Pons (tissue), 1 donor: ENCODE data around the gene EIF4G3.
"Not testable (repeated sequence)": the region's sequence is repeated elsewhere in the genome, so short reads cannot be mapped to it uniquely, and the experiment has no call there.

Experiments
- DNase-seq: peaks from one replicate; pipeline ENCODE4 v3.0.0-alpha.2; 2016; ENCODE audit warnings: low spot score

Gene EIF4G3, protein sequence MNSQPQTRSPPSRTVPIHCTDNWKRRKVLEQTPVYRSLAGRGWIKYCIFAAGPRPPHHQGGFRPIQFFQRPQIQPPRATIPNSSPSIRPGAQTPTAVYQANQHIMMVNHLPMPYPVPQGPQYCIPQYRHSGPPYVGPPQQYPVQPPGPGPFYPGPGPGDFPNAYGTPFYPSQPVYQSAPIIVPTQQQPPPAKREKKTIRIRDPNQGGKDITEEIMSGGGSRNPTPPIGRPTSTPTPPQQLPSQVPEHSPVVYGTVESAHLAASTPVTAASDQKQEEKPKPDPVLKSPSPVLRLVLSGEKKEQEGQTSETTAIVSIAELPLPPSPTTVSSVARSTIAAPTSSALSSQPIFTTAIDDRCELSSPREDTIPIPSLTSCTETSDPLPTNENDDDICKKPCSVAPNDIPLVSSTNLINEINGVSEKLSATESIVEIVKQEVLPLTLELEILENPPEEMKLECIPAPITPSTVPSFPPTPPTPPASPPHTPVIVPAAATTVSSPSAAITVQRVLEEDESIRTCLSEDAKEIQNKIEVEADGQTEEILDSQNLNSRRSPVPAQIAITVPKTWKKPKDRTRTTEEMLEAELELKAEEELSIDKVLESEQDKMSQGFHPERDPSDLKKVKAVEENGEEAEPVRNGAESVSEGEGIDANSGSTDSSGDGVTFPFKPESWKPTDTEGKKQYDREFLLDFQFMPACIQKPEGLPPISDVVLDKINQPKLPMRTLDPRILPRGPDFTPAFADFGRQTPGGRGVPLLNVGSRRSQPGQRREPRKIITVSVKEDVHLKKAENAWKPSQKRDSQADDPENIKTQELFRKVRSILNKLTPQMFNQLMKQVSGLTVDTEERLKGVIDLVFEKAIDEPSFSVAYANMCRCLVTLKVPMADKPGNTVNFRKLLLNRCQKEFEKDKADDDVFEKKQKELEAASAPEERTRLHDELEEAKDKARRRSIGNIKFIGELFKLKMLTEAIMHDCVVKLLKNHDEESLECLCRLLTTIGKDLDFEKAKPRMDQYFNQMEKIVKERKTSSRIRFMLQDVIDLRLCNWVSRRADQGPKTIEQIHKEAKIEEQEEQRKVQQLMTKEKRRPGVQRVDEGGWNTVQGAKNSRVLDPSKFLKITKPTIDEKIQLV (N-terminal part only)

DNA sequence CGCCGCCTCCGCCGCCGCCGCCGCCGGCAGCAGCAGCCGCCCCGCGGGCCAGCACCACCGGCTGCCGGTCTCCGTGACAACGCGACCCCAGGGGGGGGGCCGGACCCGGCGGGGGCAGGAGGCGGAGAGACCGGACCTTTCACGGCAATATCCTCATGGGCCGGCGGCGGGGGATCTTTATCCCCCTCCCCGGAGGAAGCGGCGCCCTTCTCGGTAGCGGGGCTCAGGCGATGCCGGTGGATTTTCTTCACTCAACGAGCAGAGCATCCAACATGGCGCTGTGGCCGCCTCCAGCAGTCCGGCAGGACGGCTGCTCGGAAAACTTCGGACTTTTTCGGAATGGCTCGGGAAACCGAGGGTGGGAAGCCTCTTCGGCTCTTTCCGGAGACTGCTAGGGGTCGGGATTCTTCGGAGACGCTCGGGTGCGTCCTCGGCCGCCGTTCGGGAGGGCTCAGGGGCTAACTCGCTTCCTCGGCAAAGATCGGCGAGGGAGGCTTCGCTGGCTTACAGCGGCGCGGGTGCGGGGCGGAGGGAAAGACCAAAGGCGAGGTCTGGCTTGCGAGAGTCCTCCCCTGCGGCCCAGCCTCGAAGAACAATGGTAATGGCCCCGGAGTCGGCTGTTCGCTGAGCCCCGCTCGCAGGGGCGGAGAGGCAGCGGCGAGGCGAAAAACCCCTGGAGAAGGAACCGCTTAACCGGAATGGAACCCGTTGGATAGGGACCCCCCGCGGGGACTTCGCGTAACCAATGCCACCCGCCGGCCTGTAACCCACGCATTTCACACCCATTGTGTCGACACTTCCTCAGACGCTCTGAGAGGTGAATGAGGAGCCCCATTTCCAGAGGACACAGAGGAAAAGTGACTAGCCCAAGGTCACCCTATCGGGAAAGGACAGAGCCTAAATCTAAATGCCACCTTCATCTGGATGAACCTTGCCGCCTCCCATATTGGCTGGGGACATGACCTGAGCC is at the start of gene EIF4G3:
Gene EIF4G3 (minus strand): TSS at position 312 of the 970 bp plus-strand sequence. CDS start 174,155 bp downstream, outside the sequence.
- peak; percentile 98 for DNase-seq

DNA sequence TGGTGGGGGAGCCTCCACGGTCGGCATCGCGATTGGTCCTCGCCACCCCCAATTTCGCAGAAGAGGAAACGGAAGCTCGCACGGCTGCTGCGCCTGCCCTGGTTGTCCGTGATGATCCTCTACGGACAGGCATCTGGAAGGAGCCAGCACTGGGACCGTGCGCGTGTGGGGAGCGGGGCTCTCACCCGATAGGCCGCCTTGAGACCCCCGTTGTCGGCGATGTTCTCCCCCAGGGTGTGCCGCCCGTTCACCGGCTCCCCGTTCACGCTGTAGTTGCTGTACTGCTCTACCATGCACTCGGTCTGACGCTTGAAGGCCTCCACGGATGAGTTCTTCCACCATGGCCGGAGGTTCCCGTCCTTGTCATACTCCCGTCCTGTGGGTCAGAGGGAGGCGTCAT is 48.4 kb upstream of the EIF4G3 start:
- no peak for DNase-seq

DNA sequence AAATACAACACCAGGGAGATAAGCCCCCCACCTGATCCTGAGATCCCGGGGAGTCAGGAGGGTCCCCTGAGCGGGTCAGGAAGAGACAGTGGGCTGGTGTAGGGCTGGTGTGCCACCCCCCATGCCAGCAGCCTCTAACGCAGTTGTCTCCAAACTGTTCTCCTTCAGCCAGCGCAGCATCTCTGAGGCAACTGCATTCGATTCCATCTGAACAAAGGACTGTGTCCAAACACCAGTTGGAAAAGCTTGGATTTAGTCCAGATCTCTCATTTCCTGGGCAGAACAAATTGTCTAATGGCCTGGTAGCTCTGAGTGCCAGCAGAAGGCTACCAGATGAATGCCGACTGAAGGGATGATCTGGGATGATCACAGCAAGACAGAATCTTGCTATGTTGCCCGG is 44.1 kb upstream of the EIF4G3 start:
- peak; percentile 85 for DNase-seq

DNA sequence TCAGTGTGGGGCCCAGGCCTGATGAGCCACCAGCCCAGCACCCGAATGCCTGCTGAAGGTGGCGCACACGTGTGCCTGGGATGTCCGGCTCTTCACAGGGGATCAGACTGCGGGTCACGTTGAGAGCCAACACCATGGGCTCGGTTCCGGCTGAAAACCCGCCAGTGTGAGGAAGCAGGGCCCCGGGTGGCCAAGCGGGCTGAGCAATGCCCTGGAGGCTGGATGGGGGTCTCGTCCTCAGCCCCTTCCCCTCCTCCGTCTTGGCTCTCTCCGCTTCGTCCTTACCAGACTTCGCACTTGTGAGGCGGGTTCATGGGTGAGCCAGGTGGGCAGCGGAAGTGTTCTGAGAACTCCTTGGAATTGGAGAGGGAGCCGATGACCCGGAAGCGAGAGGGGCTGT is 43.0 kb upstream of the EIF4G3 start:
- DNase-seq = no peak

DNA sequence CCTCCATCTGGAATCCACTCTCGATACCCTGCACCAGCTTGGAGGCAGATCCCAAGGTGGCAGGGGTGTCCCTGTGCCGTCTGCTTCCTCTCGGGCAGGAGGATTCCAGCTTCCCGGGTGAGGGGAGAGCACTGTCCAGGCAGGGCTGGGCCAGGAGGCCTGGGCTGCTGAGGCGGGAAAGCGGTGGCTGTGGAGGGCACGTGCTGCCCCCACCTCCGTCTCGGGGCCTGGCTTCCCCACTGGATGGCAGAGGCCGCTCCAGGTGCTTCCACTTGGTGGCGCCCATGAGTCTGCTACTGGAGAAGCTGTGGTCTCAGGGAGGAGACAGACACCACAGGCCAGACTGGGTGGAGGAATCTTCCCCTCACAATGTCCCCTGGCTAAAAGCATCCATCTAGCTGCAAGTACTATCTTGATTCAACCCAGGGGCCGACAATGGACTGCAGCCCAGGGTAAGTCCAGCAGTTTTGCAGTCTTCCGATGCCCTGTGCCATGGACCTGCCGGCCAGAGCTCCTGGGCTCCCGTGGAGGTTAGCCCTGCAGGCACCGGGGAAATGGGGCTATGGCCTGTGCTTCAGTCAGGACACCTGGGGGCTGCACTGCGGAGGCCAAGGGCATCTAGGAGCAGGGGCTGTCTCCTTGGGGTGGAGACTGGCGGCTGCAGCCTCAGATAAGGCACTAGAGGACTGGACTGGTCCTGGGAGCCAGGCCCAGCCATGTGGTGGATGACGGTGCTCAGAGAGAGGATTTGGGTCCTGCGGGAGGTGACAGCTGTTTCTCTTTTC is 41.3 kb upstream of the EIF4G3 start:
- no peak for DNase-seq

DNA sequence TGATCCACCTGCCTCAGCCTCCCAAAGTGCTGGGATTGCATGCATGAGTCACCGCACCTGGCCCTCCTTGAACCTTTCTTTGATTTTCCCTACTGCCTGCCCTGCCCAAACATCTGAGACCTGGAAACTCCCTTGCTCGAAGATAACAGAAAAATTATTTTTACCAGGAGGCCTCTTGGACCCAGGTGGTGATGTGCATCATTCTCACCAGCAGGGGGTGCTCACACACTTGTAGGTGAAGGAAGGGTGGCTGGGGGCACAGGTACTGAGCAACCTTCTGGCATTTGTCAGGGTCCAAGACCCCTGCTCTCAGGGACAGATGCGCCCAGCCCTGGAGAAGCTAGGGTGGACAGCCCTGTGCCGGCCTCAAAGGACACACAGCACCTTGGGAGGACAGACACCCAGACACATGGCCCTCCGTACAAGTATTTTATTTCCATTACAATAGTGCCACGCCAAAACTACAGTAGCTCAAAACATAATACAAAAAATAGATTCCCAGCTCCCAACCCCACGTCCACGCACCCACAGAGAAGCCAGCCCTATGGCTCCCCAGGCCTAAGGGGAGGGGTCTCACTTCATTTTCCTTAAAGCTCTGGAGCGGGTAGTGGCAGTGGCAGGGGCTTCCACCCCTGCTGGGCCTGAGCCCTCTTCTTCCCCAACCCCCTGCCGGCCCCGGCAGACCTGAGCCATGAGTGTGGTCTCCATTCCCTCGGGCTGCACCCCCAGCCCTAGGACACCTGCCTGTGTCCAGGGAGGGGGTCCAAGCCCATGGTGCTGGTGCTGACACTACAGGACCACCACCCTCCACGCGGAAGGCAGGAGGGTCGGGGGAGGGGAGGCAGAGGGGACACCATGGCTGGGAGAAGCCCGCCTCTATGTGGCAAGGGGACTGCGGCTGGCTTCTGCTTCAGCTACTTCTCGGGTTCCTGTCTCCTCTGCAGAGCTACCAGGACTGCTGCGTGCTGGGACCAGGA is 40.4 kb upstream of the EIF4G3 start:
- peak; percentile 15 for DNase-seq

DNA sequence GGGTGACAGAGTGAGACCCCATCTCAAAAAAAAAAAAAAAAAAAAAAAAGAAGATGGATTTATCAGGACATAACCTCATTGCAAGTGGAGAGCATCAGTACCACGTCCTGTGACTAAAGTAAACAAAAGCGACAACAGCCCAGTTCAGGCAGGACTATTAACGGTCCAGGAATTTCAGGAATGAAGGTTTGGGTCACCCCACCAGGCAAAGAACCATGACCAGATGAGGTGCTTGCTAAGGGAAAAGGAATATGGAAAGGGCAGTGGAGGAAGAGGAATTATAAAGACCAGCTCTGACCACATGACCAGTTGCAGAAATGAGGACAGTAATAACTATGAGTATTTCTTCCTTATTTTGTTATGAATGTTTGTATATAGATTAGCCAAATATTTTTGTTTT is 35.4 kb upstream of the EIF4G3 start:
- DNase-seq = no peak

DNA sequence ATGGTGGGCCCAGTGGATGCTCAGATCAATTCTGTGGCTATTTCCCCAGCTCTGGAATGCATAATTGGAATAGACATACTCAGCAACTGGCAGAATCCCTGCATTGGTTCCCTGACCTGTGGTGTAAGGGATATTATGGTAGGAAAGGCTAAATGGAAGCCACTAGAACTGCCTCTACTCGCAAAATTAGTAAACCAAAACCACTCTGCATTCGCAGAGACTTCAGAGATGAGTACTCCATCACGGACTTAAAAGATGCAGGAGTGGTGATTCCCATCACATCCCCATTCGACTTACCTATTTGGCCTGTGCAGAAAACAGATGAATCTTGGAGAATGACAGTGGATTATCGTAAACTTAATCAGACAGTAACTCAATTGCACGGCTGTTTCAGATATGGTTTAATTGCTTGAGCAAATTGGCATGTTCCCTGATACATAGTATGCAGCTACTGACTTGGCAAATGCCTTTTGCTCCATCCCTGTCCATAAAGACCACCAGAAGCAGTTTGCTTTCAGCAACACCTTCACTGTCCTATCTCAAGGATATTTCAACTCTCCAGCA is 31.5 kb upstream of the EIF4G3 start:
- not testable (repeated sequence) for DNase-seq

DNA sequence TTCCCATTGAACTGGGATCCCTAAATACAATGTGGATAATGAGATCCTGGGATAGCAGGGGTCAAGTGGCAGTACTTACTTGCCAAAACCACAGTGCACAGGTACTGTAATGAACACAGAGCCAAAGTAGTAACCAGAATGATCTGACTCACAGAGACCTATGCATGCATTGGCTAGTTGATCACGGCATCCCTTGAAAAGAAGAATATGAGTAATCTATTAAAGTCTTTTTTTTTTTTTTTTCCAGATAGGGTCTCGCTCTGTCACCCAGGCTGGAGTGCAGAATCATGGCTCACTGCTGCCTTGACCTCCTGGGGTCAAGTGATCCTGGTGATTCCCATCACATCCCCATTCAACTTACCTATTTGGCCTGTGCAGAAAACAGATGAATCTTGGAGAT is 29.4 kb upstream of the EIF4G3 start:
- no peak for DNase-seq

DNA sequence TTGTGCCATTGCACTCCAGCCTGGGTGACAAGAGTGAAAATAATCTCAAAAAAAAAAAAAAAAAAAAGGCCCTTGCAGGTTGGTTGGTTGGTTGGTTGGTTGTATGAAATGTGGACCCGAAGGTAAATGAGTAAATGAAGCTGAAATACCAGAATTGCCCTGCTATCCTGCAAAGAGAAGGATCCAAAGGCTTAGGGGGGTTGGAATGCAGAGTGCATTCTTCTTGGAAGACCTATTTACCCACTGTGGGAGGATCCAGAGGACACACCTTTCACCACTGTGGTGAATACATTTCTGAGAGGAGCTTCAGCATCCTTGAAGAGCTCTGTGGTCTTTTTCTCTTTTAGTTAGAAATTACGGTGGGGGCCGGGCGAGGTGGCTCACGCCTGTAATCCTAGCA is 28.7 kb upstream of the EIF4G3 start:
- DNase-seq = no peak

DNA sequence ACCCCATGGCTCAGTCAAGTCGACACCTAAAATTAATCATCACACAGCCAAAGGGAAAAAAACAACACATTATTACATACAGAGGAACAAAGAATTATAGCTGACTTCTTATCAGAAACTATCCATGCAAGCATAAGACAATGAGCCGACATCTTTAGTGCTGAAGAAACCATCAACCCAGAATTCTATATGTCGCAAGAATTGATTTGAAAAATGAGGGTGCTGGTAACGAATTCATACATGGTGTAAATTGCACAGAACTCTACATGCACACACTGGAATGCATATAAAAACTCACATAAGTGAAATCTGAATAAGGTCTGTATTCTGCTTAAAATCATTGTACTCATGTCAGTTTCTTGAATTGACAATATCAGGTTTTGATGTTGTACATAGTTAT is 25.0 kb upstream of the EIF4G3 start:
- no peak for DNase-seq

DNA sequence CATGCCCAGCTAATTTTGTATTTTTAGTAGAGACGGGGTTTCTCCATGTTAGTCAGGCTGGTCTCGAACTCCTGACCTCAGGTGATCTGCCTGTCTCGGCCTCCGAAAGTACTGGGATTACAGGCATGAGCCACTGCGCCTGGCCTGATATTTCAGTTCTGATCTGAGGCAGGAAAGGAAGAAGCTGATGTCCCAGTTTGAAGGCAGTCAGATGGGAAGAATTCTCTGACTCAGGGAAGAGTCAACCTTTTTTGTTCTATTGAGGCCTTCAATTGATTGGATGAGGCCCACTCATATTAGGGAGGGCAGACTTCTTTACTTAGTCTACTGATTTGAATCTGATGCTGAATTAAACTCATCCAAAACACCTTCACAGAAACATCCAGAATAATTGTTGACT is 24.5 kb upstream of the EIF4G3 start:
- DNase-seq = not testable (repeated sequence)

DNA sequence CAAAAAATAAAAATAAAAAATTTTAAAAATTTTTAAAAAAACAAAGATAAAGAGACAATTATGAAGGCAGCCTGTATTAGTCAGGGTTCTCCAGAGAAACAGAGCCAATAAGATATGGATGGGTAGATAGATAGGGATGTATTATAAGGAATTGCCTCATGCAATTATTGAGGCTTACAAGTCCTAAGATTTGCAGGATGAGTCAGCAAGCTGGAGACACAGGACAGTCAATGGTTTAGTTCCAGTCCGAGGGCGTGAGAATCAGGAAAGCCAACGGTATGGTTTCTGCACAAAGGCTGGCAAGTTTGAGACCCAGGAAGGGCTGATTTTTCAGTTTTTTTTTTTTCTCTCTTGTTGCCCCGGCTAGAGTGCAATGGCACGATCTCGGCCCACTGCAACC is 24.1 kb upstream of the EIF4G3 start:
- no peak for DNase-seq

DNA sequence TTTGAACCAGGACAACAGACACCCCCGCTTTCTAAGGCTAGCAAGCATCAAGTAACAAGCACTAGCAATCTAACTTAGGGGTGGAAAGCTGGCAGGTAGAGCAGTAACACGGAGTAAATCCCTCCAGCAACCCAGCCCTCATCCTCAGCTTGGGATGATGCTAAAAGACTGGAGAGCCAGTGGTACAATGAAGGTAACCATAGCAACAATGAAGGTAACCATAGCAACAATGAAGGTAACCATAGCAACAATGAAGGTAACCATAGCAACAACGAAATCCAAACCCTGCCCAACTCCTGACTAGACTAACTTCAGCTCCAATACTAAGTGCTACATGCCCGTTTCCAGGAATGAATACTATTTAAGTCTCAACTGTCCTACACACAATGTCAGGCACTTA is 22.2 kb upstream of the EIF4G3 start:
- no peak for DNase-seq

DNA sequence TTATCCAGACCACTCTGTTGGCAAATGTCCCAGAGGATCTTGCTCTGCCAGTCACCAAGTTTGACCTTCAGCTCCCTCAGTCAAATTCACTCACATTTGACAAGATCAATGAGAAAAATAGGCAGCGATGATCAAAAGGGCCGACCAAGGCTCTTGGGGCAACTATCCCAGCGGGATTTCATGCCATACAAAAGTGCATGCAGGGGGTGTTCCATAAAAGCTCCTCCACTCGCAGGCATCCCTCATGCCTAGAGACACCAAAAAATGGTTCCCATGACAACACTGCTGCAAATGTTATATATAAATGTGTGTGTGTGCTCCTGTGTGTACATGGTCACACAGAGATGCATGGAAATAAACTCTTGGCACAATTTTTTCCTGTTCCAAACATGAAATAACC is 16.2 kb upstream of the EIF4G3 start:
- DNase-seq = no peak

DNA sequence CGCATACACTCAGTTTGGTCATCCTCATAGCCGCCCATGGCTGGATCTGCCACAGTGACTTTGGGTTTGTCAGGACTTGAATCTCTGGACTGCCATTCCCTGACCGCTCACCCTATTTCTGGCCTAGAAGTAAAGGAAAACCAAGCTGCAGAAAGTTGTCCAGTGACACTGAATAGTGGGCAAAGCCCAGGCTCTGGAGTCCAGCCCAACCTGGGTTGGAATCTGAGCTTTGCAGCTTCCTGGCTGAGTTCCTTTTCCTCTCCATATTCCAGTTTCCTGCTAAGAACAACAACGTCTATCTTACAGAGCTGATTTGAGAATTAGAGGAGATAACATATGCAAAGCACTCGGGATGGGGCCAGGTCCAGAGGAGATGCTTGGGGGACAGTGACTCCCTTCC is 15.6 kb upstream of the EIF4G3 start:
- DNase-seq = no peak

DNA sequence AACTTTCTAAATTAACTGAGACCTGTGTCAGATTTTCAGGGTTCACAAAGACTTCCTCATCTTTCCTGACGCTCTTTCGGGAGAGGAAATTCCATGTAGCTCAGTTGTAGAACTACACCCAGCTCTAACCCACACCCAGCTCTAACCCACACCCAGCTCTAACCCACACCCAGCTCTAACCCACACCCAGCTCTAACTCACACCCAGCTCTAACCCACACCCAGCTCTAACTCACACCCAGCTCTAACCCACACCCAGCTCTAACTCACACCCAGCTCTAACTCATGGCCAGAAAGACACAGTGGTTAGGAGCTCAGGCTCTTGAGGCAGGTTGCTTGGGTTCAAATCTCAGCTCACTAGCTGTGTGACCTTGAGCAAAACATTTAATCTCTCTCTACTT is 14.1 kb upstream of the EIF4G3 start:
- DNase-seq = not testable (repeated sequence)

DNA sequence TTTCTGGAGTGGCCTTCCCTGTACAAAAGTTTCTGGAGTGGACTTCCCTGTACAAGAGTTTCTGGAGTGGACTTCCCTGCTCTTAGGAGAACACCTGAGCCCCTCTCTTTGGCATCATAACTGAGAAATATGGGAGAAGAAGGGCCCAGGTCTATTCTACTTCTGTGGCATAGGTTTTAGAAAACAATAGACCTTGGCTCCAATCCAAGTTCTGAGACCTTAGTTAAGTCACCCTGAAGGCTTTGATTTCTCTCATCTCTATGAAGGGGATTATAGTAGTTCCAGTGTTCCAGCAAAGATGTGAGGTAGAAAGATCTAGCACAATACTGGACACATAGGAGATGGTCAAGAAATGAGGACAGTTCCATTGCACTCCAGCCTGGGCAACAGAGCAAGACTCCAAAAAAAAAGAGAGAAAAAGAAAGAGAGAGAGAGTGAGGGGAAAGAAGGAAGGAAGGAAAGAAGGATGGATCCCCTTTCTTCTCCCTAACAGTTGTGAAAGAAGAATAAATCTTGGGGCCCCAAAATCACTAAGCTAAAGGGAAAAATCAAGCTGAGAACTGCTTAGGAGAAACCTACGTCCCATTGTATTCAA is 13.3 kb upstream of the EIF4G3 start:
- DNase-seq = no peak

DNA sequence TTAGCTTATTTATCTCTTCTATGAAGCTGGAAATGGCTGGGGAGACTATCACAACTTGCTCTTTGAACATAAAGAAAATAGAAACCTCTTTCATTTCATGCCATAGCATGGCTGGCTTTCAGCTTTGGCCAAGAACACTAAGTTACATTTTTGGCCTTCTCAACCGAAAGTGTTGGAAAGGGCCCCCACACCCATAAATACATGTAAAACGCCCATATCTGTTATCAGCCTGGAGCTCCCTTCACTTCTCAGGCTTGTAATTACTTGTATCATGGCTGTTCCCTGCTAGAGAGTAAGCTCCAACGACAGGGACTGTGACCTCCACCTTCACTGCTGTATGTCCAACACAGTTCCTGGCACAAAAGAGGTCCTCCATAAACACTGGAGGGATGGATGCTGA is 12.7 kb upstream of the EIF4G3 start:
- no peak for DNase-seq
